Skin epidermis (tissue), 12 donors: ENCODE data around the gene STIM1.
"Not testable (repeated sequence)": the region's sequence is repeated elsewhere in the genome, so short reads cannot be mapped to it uniquely, and the experiment has no call there.

Source experiments
- H3K27ac ChIP-seq, 21 experiments: fragments of 200-600 bp; sonication (generic) in 11 of 21; one replicate each; pipeline ENCODE4 v1.5.0; 2020; ENCODE audit warnings: mild to moderate bottlenecking in 3 of 21, inconsistent platforms in 2 of 21, moderate library complexity in 2 of 21
- H3K4me3 ChIP-seq, 7 experiments: fragments of 200-600 bp; sonication (generic) in 2 of 7; one replicate each; pipeline ENCODE4 v1.5.0; 2020; ENCODE audit warnings: inconsistent platforms in 2 of 7, mild to moderate bottlenecking in 2 of 7, moderate library complexity in 1 of 7

Gene STIM1

GRCh38 chr11:4035985-4036384, 180.5 kb downstream of the STIM1 start:
- no peak overlapping the region for H3K27ac ChIP-seq
- H3K4me3 ChIP-seq: no peak overlapping the region

- H3K4me3 ChIP-seq: no peak overlapping the region
- H3K27ac ChIP-seq: no peak overlapping the region
These were observed 183.5 kb downstream of the STIM1 start for GRCh38 chr11:4039011-4039410.

- no peak overlapping the region for H3K4me3 ChIP-seq
- no peak overlapping the region for H3K27ac ChIP-seq
These were observed 185.0 kb downstream of the STIM1 start for GRCh38 chr11:4040461-4040860.

GRCh38 chr11:4041731-4042391, 186.4 kb downstream of the STIM1 start:
- Histone ChIP-seq H3K27ac (no peak overlapping the region), H3K4me3 (no peak overlapping the region)

- Histone ChIP-seq H3K27ac (peak overlapping the region in 9 of 21 experiments; percentile 8 to 60 (median 31)), H3K4me3 (no peak overlapping the region)
These were observed 189.6 kb downstream of the STIM1 start for GRCh38 chr11:4044976-4045646.

GRCh38 chr11:4048340-4048739, 192.9 kb downstream of the STIM1 start:
- no peak overlapping the region for H3K4me3 ChIP-seq
- no peak overlapping the region for H3K27ac ChIP-seq

GRCh38 chr11:4049006-4049405, 193.5 kb downstream of the STIM1 start:
- H3K27ac ChIP-seq: no peak overlapping the region
- H3K4me3 ChIP-seq: no peak overlapping the region

- no peak overlapping the region for H3K27ac ChIP-seq
These were observed 194.7 kb downstream of the STIM1 start for GRCh38 chr11:4050138-4050537.

GRCh38 chr11:4053200-4053599, 197.7 kb downstream of the STIM1 start:
- H3K4me3 ChIP-seq, H3K27ac ChIP-seq: not testable (repeated sequence)

More at GRCh38 chr11:4050138-4050537, 194.7 kb downstream of the STIM1 start:
- H3K4me3 ChIP-seq: no peak overlapping the region

- Histone ChIP-seq H3K27ac (no peak overlapping the region), H3K4me3 (no peak overlapping the region)
These were observed 199.2 kb downstream of the STIM1 start for GRCh38 chr11:4054643-4055042.

- no peak overlapping the region for H3K4me3 ChIP-seq
- H3K27ac ChIP-seq: peak overlapping the region in 4 of 21 experiments; percentile 2 to 56 (median 28)
These were observed 204.0 kb downstream of the STIM1 start for GRCh38 chr11:4059424-4059823.

GRCh38 chr11:4060182-4060923, 204.9 kb downstream of the STIM1 start:
- Histone ChIP-seq H3K4me3 (no peak overlapping the region), H3K27ac (no peak overlapping the region)

GRCh38 chr11:4061700-4062099, 206.2 kb downstream of the STIM1 start:
- Histone ChIP-seq H3K27ac (no peak overlapping the region), H3K4me3 (no peak overlapping the region)

GRCh38 chr11:4063348-4063747, 207.9 kb downstream of the STIM1 start:
- Histone ChIP-seq H3K27ac (no peak overlapping the region), H3K4me3 (no peak overlapping the region)

GRCh38 chr11:4064278-4064955, 209.0 kb downstream of the STIM1 start:
- Histone ChIP-seq H3K27ac (no peak overlapping the region), H3K4me3 (no peak overlapping the region)

GRCh38 chr11:4065086-4065485, 209.6 kb downstream of the STIM1 start:
- H3K4me3 ChIP-seq: no peak overlapping the region
- no peak overlapping the region for H3K27ac ChIP-seq

- Histone ChIP-seq H3K4me3 (no peak overlapping the region), H3K27ac (peak overlapping the region in 2 of 21 experiments; percentile 17 to 44)
These were observed 210.3 kb downstream of the STIM1 start for GRCh38 chr11:4065601-4066377.

- Histone ChIP-seq H3K4me3 (no peak overlapping the region), H3K27ac (peak overlapping the region in 1 of 21 experiments; percentile 17)
These were observed 211.4 kb downstream of the STIM1 start for GRCh38 chr11:4066910-4067309.

- Histone ChIP-seq H3K27ac (peak overlapping the region in 9 of 21 experiments; percentile 6 to 53 (median 21)), H3K4me3 (no peak overlapping the region)
These were observed 213.5 kb downstream of the STIM1 start for GRCh38 chr11:4068962-4069361.
